NCI-H748 (cell line): ENCODE data around the gene OXCT2.
"Not testable (repeated sequence)": the region's sequence is repeated elsewhere in the genome, so short reads cannot be mapped to it uniquely, and the experiment has no call there.

Source experiments
- DNase-seq: peaks from one replicate; lab custom pipeline; 2025; ENCODE audit not compliant: unreplicated experiment; lab: John Stamatoyannopoulos, UW

OXCT2 gene

GRCh38 chr1:39763619-39764374, 7.4 kb downstream of the OXCT2 start:
- DNase-seq, result not testable (repeated sequence)

GRCh38 chr1:39762550-39763540, 8.3 kb downstream of the OXCT2 start:
- no peak for DNase-seq

DNA sequence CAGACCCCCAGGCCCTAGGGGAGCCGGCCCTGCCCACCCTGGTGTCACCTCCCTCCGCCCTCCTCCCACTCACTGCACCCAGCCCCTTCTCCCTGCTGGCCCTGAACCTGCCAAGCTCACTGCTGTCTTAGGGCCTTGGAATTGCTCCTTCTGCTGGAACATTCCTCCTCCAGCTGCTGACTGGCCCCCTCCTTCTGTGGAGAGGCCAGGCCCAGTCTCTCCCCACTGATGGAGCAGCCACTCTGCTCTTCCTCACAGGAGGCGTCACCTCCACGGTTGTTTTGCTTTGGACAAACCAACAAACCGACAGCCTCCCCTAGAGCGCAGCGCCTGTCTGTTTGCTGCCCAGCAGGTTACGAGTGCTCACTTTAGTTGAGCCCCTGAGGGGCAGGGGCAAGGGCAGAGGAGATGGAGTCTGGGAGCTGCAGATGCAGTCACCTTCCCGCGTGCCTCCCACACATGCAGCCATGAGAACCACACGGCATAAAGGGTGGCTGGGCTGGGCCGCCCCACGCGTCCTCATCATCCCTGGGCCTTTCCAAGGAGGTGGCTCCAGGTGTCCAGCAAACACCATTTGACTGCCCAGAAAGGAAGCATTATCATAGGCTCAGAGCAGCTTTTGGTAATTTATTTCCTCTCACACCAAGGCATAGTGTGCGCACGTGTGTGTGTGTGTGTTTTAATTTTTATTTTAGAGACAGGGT, 9.4 kb downstream of the OXCT2 start:
- DNase-seq, result no peak

DNA sequence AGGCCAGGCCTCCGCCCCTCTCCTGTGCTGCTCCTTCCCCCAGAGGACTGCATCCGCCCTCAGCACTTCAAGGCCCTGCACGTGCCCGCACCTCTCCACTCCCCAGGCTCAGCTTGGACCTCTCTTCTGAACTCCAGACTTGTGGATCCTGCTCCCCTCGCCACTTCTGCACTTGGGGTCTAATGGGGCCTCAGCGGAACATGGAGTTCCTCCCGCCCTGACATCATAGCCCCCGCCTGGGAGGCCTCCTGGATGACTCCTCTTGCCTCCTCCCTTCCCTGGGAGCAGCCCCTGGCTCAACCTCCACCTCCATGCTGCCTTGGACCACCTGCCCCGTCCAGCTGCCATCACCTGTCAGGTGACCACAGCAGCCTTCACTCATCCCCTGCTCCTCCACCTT, 10.1 kb downstream of the OXCT2 start:
- DNase-seq, result no peak

- DNase-seq, result no peak
Observed at GRCh38 chr1:39760074-39761008, 10.8 kb downstream of the OXCT2 start.

DNA sequence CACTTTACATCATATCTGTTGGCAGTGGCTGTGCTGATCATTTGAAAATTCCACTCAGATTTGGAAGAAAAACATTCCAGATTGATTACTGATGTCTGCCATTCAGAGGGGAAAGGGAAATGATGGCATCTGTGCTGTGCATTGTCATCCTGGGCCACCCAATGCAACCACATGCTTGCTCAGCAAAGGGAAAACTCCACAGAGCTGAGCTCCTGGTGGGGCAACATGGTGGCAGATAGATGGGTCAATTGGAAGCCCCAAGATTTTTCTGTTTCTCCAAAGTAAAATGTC, 11.8 kb downstream of the OXCT2 start:
- DNase-seq, result no peak

GRCh38 chr1:39758556-39759435, 12.4 kb downstream of the OXCT2 start:
- peak; percentile 64 for DNase-seq

- DNase-seq, result no peak
Observed at GRCh38 chr1:39757501-39757900, 13.6 kb downstream of the OXCT2 start.

GRCh38 chr1:39755965-39756659, 15.0 kb downstream of the OXCT2 start:
- no peak for DNase-seq

GRCh38 chr1:39754906-39755504, 16.1 kb downstream of the OXCT2 start:
- DNase-seq, result no peak

DNA sequence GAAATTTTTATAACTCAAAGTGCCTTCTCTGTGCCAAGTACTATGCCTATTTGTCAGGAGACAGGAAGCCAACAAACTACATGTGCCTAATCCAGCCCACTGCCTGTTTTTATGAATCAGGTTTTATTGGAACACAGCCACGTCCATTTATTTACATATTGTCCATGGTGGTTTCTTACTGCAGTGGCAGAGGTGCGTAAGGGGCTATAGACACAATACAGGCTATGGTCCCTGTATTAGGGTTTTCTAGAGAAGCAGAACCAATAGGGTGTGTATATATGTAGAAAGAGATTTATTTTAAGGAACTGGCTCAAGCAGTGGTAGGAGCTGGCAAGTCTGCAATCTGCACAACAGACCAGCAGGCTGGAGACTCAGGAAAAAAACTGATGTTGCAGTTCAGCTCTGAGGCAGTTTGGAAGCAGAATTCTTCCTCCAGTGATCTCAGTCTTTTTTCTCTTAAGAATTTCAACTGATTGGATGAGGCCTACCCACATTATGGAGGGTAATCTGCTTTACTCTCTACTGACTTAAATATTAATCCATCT, 17.1 kb downstream of the OXCT2 start:
- no peak for DNase-seq

DNA sequence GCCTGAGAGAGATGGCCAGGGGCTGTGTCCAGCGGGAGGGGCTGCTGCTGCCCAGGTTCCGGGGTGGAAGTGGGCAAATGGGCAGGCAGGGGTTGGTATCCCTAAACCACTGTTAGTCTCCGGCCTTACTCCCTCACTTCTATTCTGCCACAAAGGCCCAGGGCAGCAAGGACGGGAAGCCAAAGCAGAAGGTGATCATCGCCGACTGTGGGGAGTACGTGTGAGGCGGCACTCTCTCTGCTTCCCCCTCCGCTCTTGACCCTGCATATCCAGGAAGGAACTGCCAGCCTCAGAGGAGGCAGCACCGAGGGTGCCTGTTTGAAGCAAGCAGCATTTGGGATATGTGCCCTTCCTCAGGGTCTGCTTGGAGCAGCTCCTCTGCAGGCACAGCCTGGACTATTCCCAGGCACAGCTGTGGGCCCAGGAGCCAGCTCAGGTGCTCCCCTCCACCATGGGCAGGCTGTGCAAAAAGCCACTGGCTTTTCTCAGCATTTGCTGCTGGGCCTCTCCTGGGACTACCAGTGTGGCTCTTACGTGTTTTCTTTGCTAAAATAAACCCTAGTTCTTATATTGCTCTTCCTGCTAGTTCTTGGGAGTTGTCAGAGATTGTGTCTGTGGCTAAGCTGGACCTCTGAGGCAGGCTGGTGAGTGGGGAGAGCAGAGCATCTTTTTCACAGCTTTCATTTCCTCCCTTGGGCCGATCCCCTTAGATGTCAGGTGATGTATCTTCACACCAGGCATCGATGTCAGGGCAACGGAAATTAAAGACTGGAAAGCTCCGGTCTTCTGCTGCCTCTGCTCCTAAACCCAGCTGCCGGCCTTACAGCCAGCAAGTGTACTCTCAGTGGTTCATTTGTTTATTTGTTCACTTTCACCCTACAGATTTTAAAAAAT, 17.8 kb downstream of the OXCT2 start:
- DNase-seq, result no peak

DNA sequence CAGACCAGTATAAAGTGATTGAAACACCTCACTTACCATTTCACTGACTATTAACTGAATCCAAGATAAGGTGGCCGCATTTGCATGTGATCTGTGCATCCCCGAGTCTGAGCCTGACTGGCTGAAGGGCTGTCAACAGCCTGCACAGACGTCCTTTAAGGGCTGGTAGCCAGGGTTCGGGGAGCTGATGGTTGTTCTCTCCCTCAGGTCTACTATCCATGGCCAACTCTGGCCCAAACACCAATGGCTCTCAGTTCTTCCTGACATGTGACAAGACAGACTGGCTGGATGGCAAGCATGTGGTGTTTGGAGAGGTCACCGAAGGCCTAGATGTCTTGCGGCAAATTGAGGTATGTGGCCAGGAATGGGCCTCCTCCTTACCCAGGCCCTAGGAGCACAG, 18.4 kb downstream of the OXCT2 start:
- no peak for DNase-seq

DNA sequence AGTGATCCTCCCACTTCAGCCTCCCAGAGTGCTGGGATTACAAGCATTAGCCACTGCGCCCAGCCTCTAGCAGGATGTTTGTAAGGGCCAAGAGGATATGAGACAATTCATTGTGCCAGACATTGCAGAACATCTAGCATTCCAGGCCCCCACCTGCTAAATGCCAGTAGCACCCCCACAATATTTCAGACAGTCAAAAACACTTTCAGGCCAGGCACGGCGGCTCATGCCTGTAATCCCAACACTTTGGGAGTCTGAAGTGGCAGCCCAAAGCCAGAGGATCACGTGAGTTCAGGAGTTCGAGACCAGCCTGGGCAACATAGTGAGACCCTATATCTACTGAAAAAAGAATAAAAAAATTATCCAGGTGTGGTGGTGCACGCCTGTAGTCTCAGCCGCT, 19.6 kb downstream of the OXCT2 start:
- no peak for DNase-seq

GRCh38 chr1:39745016-39745670, 26.0 kb downstream of the OXCT2 start:
- DNase-seq, result no peak

DNA sequence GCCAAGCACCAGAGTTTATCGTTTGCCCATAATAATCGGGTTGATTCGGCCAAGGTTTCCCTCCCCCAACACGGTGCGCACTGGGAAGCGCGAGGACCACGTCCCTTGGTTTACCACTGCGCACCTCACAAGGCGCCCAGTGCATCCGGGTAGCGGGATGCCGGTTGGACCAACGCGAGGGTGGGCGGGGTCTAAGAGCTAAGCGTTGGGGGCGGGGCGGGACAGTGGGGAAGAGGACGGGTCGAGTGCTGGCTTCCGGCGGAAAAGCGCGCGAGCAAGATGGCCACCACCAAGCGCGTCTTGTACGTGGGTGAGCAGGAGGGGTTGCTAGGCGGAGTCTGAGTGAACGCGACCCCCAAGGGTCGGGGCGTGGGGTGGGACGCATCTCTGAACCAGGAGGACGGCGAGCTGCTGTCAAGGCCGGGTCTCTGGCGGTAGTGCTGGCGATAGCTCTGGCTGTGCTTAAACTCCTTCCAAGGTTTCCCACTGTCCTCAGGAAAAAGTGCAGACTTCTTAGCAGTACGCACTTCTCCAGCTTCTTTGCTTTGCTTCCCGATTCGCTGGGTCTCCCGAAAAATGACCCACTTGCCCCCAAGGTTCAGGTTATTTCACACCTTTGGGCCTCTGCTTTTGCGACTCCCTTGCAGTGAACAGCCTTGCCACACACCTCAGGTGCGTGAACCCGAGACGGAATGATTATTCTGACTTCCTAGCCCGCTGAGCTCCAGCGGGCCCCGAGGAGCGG, 32.4 kb downstream of the OXCT2 start, which contains the start of gene PPIE:
Gene PPIE, plus strand, starts transcription at position 261 of the 745 bp plus-strand sequence. Its CDS starts 19 bp downstream, at position 280.
- peak; percentile 100 for DNase-seq
